DOHH2 (cell line): ENCODE measurements around the gene SMARCC2.

ENCODE experiments used
- H3F3A ChIP-seq: fragments of 200-600 bp; sonication (generic), shearing (Covaris generic); 2 replicates; pipeline ENCODE4 v1.6.0; 2016; ENCODE audit warnings: antibody characterized with exemption, mild to moderate bottlenecking; ENCODE audit not compliant: control insufficient read depth, insufficient read depth
- H3K27ac ChIP-seq: fragments of 200-600 bp; sonication (generic); 2 replicates; pipeline ENCODE4 v1.5.1; 2014; ENCODE audit warnings: low read depth, mild to moderate bottlenecking, low read length, moderate library complexity
- H3K27me3 ChIP-seq: fragments of 200-600 bp; sonication (generic); 2 replicates; pipeline ENCODE4 v1.6.1; 2014; ENCODE audit warnings: mild to moderate bottlenecking, low read length, mixed read lengths; ENCODE audit not compliant: control insufficient read depth
- H3K36me3 ChIP-seq: fragments of 200-600 bp; sonication (generic); 2 replicates; pipeline ENCODE4 v1.6.1; 2014; ENCODE audit warnings: mild to moderate bottlenecking, low read length, moderate library complexity, mixed read lengths; ENCODE audit not compliant: control insufficient read depth
- H3K4me1 ChIP-seq: fragments of 200-600 bp; sonication (generic); 2 replicates; pipeline ENCODE4 v1.6.1; 2014; ENCODE audit warnings: mild to moderate bottlenecking, low read length, mixed read lengths; ENCODE audit not compliant: control insufficient read depth
- H3K4me2 ChIP-seq: fragments of 200-600 bp; sonication (generic); 2 replicates; pipeline ENCODE4 v1.6.0; 2014; ENCODE audit warnings: mild to moderate bottlenecking, low read length, moderate library complexity
- H3K4me3 ChIP-seq: fragments of 200-600 bp; sonication (generic); 2 replicates; pipeline ENCODE4 v1.5.1; 2014; ENCODE audit warnings: mild to moderate bottlenecking, low read length, mixed read lengths
- H3K79me2 ChIP-seq: fragments of 200-600 bp; sonication (generic); 2 replicates; pipeline ENCODE4 v1.6.1; 2014; ENCODE audit warnings: mild to moderate bottlenecking, low read length, mixed read lengths; ENCODE audit not compliant: control insufficient read depth
- H3K9me2 ChIP-seq: fragments of 200-600 bp; sonication (generic); replicated peaks from 2 replicates; pipeline ENCODE4 v1.6.1; 2014; ENCODE audit warnings: mild to moderate bottlenecking, low read length, mixed read lengths; ENCODE audit not compliant: control insufficient read depth
- H3K9me3 ChIP-seq: fragments of 200-600 bp; sonication (generic); 2 replicates; pipeline ENCODE4 v1.6.1; 2014; ENCODE audit warnings: antibody characterized with exemption, low read length, mixed read lengths; ENCODE audit not compliant: control insufficient read depth, insufficient read depth
- H4K20me1 ChIP-seq: fragments of 200-600 bp; sonication (generic); 2 replicates; pipeline ENCODE4 v1.6.0; 2014; ENCODE audit warnings: low read depth, mild to moderate bottlenecking, antibody characterized with exemption, low read length, moderate library complexity; ENCODE audit not compliant: control insufficient read depth, insufficient read depth
- EZH2phosphoT487 ChIP-seq: fragments of 200-600 bp; sonication (generic); IDR thresholded peaks from 2 replicates; pipeline ENCODE4 v1.6.1; 2017; ENCODE audit warnings: borderline replicate concordance, mild to moderate bottlenecking, antibody characterized with exemption, low read length, moderate library complexity, mixed read lengths
- TF ChIP-seq, protein P1 (sequence below): fragments of 200-600 bp; sonication (generic); IDR thresholded peaks from one replicate; pipeline ENCODE4 v1.5.1; 2014; ENCODE audit warnings: antibody characterized with exemption, mild to moderate bottlenecking, low read depth, low read length; ENCODE audit not compliant: poor library complexity, severe bottlenecking

SMARCC2 gene

DNA sequence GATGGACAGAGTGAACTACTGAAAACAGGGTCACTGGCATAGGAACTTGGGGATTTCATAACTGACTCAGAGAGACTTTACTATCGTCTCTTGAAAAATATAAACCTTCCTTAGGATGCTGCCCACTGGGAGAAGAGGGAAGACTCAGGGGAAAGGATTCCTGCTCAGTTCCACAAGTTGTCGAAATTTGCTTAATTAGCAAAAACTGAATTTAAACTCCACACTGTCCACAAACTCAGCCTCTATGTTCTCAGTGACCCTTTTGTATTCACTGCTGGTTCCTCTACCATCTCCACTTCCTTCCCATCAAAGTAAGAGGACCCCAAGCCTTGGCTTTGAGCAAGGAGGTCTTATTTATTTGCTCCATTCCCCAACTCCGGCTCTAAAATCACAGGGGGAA, 44.1 kb downstream of the SMARCC2 start:
- H3K4me2 ChIP-seq: no peak overlapping the region
- H3K9me2 ChIP-seq: no peaks in the 10 kb centered on the region
- no peaks in the 10 kb centered on the region for H3K27me3 ChIP-seq
- no peak overlapping the region for H3K27ac ChIP-seq
- no peaks in the 10 kb centered on the region for H3K9me3 ChIP-seq
- no peaks in the 10 kb centered on the region for H3K4me1 ChIP-seq
- no peak for TF ChIP-seq EZH2phosphoT487
- TF ChIP-seq, protein P1, sequence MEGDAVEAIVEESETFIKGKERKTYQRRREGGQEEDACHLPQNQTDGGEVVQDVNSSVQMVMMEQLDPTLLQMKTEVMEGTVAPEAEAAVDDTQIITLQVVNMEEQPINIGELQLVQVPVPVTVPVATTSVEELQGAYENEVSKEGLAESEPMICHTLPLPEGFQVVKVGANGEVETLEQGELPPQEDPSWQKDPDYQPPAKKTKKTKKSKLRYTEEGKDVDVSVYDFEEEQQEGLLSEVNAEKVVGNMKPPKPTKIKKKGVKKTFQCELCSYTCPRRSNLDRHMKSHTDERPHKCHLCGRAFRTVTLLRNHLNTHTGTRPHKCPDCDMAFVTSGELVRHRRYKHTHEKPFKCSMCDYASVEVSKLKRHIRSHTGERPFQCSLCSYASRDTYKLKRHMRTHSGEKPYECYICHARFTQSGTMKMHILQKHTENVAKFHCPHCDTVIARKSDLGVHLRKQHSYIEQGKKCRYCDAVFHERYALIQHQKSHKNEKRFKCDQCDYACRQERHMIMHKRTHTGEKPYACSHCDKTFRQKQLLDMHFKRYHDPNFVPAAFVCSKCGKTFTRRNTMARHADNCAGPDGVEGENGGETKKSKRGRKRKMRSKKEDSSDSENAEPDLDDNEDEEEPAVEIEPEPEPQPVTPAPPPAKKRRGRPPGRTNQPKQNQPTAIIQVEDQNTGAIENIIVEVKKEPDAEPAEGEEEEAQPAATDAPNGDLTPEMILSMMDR: no peak
- H3F3A ChIP-seq: peaks cover 15% of the 10 kb centered on the region
- no peak overlapping the region for H3K4me3 ChIP-seq
- H3K79me2 ChIP-seq: no peaks in the 10 kb centered on the region
- no peaks in the 10 kb centered on the region for H4K20me1 ChIP-seq
- peaks cover 50% of the 10 kb centered on the region for H3K36me3 ChIP-seq

GRCh38 chr12:56143870-56144269, 45.4 kb downstream of the SMARCC2 start:
- Histone ChIP-seq H3F3A (peaks cover 15% of the 10 kb centered on the region), H3K27ac (no peak overlapping the region), H4K20me1 (no peaks in the 10 kb centered on the region), H3K36me3 (peaks cover 47% of the 10 kb centered on the region), H3K9me3 (no peaks in the 10 kb centered on the region), H3K4me1 (no peaks in the 10 kb centered on the region), H3K79me2 (no peaks in the 10 kb centered on the region), H3K4me2 (no peak overlapping the region), H3K27me3 (no peaks in the 10 kb centered on the region), H3K9me2 (no peaks in the 10 kb centered on the region), H3K4me3 (no peak overlapping the region)
- TF ChIP-seq EZH2phosphoT487: no peak
- TF ChIP-seq, protein P1: no peak

DNA sequence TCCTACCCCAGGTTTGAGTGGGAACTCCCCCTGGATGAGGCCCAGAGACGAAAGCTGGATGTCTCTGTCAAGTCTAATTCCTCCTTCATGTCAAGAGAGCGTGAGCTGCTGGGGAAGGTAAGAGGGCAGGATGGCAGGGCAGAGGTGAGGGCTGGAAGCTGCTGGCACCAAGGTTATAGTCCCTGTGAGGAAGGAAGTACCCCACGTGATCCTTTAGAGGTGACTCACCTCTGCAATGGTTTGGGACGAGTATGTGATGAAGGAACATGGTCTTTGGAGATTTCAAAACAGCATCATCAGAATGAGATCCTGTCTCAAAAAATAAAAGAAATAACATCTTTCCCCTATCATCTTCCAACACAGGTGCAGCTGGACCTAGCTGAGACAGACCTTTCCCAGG, 46.1 kb downstream of the SMARCC2 start:
- H3K9me3 ChIP-seq: no peaks in the 10 kb centered on the region
- H3F3A ChIP-seq: peaks cover 15% of the 10 kb centered on the region
- H3K4me3 ChIP-seq: no peak overlapping the region
- H3K4me1 ChIP-seq: no peaks in the 10 kb centered on the region
- peaks cover 53% of the 10 kb centered on the region for H3K36me3 ChIP-seq
- no peaks in the 10 kb centered on the region for H3K9me2 ChIP-seq
- H3K27ac ChIP-seq: no peak overlapping the region
- H3K4me2 ChIP-seq: no peak overlapping the region
- no peaks in the 10 kb centered on the region for H3K79me2 ChIP-seq
- TF ChIP-seq, protein P1: no peak
- no peak for TF ChIP-seq EZH2phosphoT487
- no peaks in the 10 kb centered on the region for H4K20me1 ChIP-seq
- H3K27me3 ChIP-seq: no peaks in the 10 kb centered on the region
